GM19023 (cell line): Measurements from ENCODE around the gene PLA2G15.

Source experiments
- ATAC-seq: cut with Tn5 transposase; IDR thresholded peaks from one replicate; pipeline ENCODE4 v1.9.1; 2021; ENCODE audit warnings: mild to moderate bottlenecking, moderate library complexity; ENCODE audit not compliant: unreplicated experiment

Gene PLA2G15

DNA sequence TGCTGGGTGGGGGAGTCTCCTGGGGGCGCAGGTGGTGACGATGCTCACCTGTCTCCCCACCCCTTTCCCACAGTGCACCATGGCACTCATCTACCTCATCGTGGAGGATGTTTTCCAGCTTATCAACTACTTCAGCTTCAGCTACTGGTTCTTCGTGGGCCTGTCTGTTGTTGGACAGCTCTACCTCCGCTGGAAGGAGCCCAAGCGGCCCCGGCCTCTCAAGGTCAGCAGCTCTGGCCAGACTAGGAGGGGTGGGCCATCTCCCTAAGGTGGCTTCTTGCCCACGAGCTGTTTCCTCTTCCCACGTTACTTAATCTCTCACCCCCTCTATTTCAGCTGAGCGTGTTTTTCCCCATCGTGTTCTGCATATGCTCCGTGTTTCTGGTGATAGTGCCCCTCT lies 51.1 kb downstream of the PLA2G15 start:
- no peak for ATAC-seq

- ATAC-seq = no peak
Observed at GRCh38 chr16:68296693-68297092, 51.5 kb downstream of the PLA2G15 start.

DNA sequence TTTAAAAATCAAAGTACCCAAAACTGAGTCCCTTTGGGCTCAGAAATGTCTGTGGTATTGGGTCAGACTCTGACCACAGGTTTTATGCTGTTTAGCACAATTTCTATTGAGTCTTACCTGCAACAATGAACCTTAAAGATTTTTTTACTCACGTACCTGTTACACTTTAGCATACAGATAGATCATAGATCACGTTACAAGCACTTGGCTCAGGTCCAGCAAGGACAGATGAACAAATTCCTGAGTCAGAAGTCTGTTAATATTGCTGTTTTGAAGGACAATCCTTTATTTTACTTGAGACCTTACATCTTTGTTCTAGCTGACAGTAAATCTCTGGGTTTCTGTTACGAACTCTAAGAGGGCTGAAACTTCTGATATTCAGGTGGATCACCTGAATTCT lies 52.7 kb downstream of the PLA2G15 start:
- no peak for ATAC-seq

GRCh38 chr16:68298312-68298711 lies 53.1 kb downstream of the PLA2G15 start:
- no peak for ATAC-seq

DNA sequence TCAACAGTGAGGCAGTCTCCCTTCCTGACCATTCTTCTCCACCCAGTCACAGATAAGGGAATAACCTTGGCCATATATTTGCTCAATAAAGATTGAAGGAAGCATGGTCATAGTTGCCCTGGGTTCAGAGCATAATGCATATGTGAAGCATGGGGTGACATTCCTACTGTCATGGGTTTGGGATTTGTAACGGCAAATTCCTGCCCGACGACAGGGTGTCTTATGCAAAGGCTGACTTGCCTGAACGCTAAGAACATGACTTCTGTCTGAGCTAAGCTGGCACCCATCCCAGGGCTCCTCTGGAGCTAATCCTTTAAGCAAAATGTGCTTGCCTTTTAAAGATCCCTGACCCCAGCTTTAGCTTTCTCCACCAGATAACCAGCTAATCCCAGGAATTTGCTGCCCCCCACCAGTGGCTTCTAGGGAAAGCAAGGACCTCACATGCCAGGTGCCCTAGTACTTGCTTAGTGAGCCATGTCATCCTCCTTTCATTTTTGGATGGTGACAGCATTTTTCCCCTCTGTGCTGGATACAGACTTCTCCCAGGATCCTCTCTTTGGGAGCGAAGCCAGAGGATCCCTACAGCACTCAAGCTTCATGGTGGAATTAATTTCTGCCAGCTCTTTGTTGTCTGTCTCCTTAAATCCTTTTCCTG lies 53.9 kb downstream of the PLA2G15 start:
- no peak for ATAC-seq

DNA sequence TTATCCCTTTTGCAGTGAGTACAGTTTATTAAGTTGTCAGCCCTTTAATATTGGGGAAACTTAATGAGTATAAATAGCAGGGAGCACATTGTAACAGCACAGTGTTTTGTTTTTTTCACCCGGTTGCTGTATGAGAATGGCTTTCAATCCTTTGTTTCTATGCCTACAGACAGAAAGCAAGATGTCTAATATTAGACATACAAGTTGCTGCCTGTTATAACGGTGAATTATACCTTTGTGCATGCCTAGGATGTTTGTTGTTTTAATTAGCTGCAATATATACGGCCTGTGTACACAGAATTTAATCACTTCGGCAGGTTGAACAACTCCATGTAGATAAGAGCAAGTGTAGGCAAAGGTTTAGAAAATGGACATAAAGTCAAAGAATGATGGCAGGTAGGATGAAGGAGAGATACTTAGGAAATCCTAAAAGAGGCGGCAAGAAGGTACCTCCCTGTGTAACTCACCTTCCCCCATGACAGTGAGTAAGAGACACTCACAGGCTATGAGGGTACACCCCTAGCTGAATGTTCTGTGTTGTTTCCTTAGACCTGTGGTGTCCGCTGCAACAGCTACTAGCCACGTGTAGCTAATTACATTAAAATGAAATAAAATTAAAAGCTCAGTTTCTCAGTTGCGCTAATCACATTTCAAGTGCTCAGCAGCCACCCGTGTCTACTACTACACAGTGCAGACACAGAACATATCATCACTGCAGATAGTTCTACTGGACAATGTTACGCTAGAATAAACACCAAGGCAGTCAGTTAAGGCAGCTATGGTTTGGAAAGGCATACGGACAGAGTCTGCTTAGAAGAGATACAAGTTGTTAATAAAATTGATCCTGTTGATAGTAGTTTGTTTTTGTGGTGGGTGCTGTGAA lies 54.6 kb downstream of the PLA2G15 start:
- ATAC-seq = no peak

DNA sequence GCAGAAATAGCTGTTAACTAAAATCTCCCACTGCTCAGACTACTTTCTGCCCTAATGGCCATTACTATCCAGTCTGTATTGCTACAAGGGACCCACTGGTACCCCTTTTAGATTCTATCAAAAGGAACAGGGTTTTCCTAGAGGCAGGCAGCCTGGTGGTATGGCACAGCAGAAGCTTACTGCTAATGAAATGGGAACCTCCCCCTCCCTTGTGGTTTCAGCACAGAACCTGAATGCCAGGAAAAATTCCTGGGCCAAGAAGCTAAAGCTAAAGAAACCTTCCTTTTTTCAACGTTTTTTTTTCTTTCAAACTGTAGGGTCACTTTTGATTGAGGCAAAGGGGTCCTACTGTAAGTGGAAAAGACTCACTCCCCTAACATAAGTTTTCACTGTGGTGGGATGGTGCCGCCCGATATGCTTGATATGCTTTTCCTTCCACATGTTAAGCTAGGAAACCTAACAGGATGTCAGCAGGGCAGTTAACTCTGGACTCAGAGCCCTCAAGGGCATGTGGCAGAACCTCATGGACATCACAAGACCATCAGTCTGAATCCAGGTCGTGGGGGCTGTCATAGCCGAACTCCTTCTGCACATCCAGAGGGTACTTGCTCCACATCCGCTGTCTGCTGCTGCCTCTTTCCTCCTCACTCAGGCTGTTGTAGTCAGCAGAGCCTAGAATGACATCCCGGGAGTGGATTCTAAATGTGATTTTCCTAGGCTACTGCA lies 55.7 kb downstream of the PLA2G15 start:
- no peak for ATAC-seq

GRCh38 chr16:68306633-68307032 lies 61.5 kb downstream of the PLA2G15 start:
- no peak for ATAC-seq

GRCh38 chr16:68309799-68310198 lies 64.6 kb downstream of the PLA2G15 start:
- ATAC-seq = no peak

- peak; percentile 31 for ATAC-seq
Observed at GRCh38 chr16:68310437-68310773, 65.2 kb downstream of the PLA2G15 start.
